ENCODE measurements around the gene APC.

GRCh38 chr5:112895682-112896081, 158.0 kb downstream of the APC start:
- TF ChIP-seq IRF3 (IDR thresholded peaks at IDR 0.05) (no peak), POLR2A (IDR thresholded peaks at IDR 0.05; ENCODE audit: low read depth, low read length) (no peak)

Data from GM12878 (cell line).